A549 (cell line): ENCODE data around the gene SMIM33.

Source experiments
- CTCF ChIP-seq: fragments of >200 bp; sonication (Bioruptor Twin); formaldehyde crosslinking; IDR thresholded peaks from 3 replicates; pipeline ENCODE4 v1.5.1; 2016
- EP300 ChIP-seq, 2 experiments: fragments of >200 bp; sonication (Bioruptor Twin); formaldehyde crosslinking; IDR thresholded peaks; 2 replicates in 1 of 2; 3 replicates in 1 of 2; pipeline ENCODE4 v1.6.1; 2016 to 2017
- HDAC2 ChIP-seq: fragments of 200-600 bp; sonication (generic); IDR thresholded peaks from 2 replicates; pipeline ENCODE4 v1.6.1; 2016
- KDM1A ChIP-seq: fragments of 200-600 bp; sonication (generic); IDR thresholded peaks from 2 replicates; pipeline ENCODE4 v1.6.1; 2016; ENCODE audit warnings: low read depth, mild to moderate bottlenecking
- POLR2A ChIP-seq: IDR thresholded peaks from 2 replicates; pipeline ENCODE4 v1.6.1; 2012; ENCODE audit warnings: mild to moderate bottlenecking, low read length
- TF ChIP-seq, protein P1 (sequence below): fragments of 450-650 bp; IDR thresholded peaks from 2 replicates; pipeline ENCODE4 v1.6.1; 2014; ENCODE audit warnings: antibody characterized with exemption

- TF ChIP-seq, protein P1, sequence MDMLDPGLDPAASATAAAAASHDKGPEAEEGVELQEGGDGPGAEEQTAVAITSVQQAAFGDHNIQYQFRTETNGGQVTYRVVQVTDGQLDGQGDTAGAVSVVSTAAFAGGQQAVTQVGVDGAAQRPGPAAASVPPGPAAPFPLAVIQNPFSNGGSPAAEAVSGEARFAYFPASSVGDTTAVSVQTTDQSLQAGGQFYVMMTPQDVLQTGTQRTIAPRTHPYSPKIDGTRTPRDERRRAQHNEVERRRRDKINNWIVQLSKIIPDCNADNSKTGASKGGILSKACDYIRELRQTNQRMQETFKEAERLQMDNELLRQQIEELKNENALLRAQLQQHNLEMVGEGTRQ: no peak
- no peak for TF ChIP-seq CTCF
- no peak for TF ChIP-seq HDAC2
- no peak for TF ChIP-seq POLR2A
- no peak for TF ChIP-seq KDM1A
- TF ChIP-seq EP300 (IDR thresholded peaks at IDR 0.05): no peak
Observed at GRCh38 chr5:139514486-139514856, 43.7 kb downstream of the SMIM33 start.
